GM18526 (cell line): ENCODE data around the gene GSK3B.

ENCODE experiments used
- POLR2A ChIP-seq: IDR thresholded peaks from 3 replicates; pipeline ENCODE4 v1.6.1; 2011; ENCODE audit not compliant: insufficient read length; ENCODE audit errors: extremely low read depth

The GSK3B gene

GRCh38 chr3:119989981-119990655, 104.1 kb downstream of the GSK3B start:
- no peak for TF ChIP-seq POLR2A

- no peak for TF ChIP-seq POLR2A
Measured at GRCh38 chr3:119981386-119981785, 112.9 kb downstream of the GSK3B start.

- no peak for TF ChIP-seq POLR2A
Measured at GRCh38 chr3:119978554-119979208, 115.6 kb downstream of the GSK3B start.

- TF ChIP-seq POLR2A, result no peak
Measured at GRCh38 chr3:119977353-119977752, 116.9 kb downstream of the GSK3B start.

- TF ChIP-seq POLR2A, result no peak
Measured at GRCh38 chr3:119976214-119976613, 118.0 kb downstream of the GSK3B start.

- no peak for TF ChIP-seq POLR2A
Measured at GRCh38 chr3:119974656-119975055, 119.6 kb downstream of the GSK3B start.

- TF ChIP-seq POLR2A, result no peak
Measured at GRCh38 chr3:119973018-119973646, 121.1 kb downstream of the GSK3B start.

- no peak for TF ChIP-seq POLR2A
Measured at GRCh38 chr3:119969759-119970158, 124.5 kb downstream of the GSK3B start.

- TF ChIP-seq POLR2A, result no peak
Measured at GRCh38 chr3:119967353-119968006, 126.8 kb downstream of the GSK3B start.

- no peak for TF ChIP-seq POLR2A
Measured at GRCh38 chr3:119965692-119966091, 128.6 kb downstream of the GSK3B start.

GRCh38 chr3:119964294-119964693, 130.0 kb downstream of the GSK3B start:
- TF ChIP-seq POLR2A, result no peak

GRCh38 chr3:119955972-119956371, 138.3 kb downstream of the GSK3B start:
- TF ChIP-seq POLR2A, result no peak

- TF ChIP-seq POLR2A, result no peak
Measured at GRCh38 chr3:119950666-119951325, 143.5 kb downstream of the GSK3B start.

GRCh38 chr3:119945291-119945690, 149.0 kb downstream of the GSK3B start:
- TF ChIP-seq POLR2A, result no peak

- no peak for TF ChIP-seq POLR2A
Measured at GRCh38 chr3:119944091-119944490, 150.2 kb downstream of the GSK3B start.

- no peak for TF ChIP-seq POLR2A
Measured at GRCh38 chr3:119939077-119939476, 155.2 kb downstream of the GSK3B start.

- TF ChIP-seq POLR2A, result no peak
Measured at GRCh38 chr3:119937229-119937628, 157.0 kb downstream of the GSK3B start.
